ENCODE data around the gene TMEM86B.

The TMEM86B gene

GRCh38 chr19:55232986-55233385 lies 4.4 kb upstream of the TMEM86B start:
- Histone ChIP-seq H4K20me1 (ENCODE audit: control insufficient read depth, insufficient read depth, low read depth, low read length) (peaks cover 10% of the 10 kb centered on the region; the same call in 1 of the 2 replicates), H3K36me3 (ENCODE audit: control insufficient read depth, low read length) (peaks cover 88% of the 10 kb centered on the region), H3K4me3 (ENCODE audit: low read length) (no peak overlapping the region), H3K79me2 (ENCODE audit: control insufficient read depth, low read length) (peaks cover 21% of the 10 kb centered on the region), H3K9me3 (ENCODE audit: control insufficient read depth, insufficient read depth, low read length) (no peaks in the 10 kb centered on the region), H3F3A (ENCODE audit: control insufficient read depth, insufficient read depth) (0 out of 2 replicates have a peak, but pooled peaks cover 4% of the 10 kb centered on the region), H3K4me1 (ENCODE audit: control insufficient read depth, low read length) (no peaks in the 10 kb centered on the region), H3K27ac (ENCODE audit: low read depth, low read length) (no peak overlapping the region), H3K9me2 (replicated peaks; ENCODE audit: control insufficient read depth, low read length) (no peaks in the 10 kb centered on the region), H3K4me2 (ENCODE audit: low read length) (no peak overlapping the region), H3K27me3 (ENCODE audit: control insufficient read depth, low read length) (no peaks in the 10 kb centered on the region)
- no peak for TF ChIP-seq EZH2phosphoT487 (IDR thresholded peaks at IDR 0.05; ENCODE audit: borderline replicate concordance, low read length)
- no peak for TF ChIP-seq CTCF (IDR thresholded peaks at IDR 0.05; ENCODE audit: low read depth, low read length, poor library complexity, severe bottlenecking)

GRCh38 chr19:55232286-55232602 lies 3.7 kb upstream of the TMEM86B start:
- H3K27me3 ChIP-seq (ENCODE audit: control insufficient read depth, low read length), result no peaks in the 10 kb centered on the region
- H3K36me3 ChIP-seq (ENCODE audit: control insufficient read depth, low read length), result peaks cover 88% of the 10 kb centered on the region
- H4K20me1 ChIP-seq (ENCODE audit: control insufficient read depth, insufficient read depth, low read depth, low read length), result peaks cover 10% of the 10 kb centered on the region; the same call in 1 of the 2 replicates
- H3K27ac ChIP-seq (ENCODE audit: low read depth, low read length), result no peak overlapping the region
- no peaks in the 10 kb centered on the region for H3K9me2 ChIP-seq (replicated peaks; ENCODE audit: control insufficient read depth, low read length)
- no peak for TF ChIP-seq CTCF (IDR thresholded peaks at IDR 0.05; ENCODE audit: low read depth, low read length, poor library complexity, severe bottlenecking)
- TF ChIP-seq EZH2phosphoT487 (IDR thresholded peaks at IDR 0.05; ENCODE audit: borderline replicate concordance, low read length), result no peak
- H3F3A ChIP-seq (ENCODE audit: control insufficient read depth, insufficient read depth), result 0 out of 2 replicates have a peak, but pooled peaks cover 4% of the 10 kb centered on the region
- H3K4me3 ChIP-seq (ENCODE audit: low read length), result no peak overlapping the region
- peaks cover 20% of the 10 kb centered on the region for H3K79me2 ChIP-seq (ENCODE audit: control insufficient read depth, low read length)
- H3K9me3 ChIP-seq (ENCODE audit: control insufficient read depth, insufficient read depth, low read length), result no peaks in the 10 kb centered on the region
- H3K4me1 ChIP-seq (ENCODE audit: control insufficient read depth, low read length), result no peaks in the 10 kb centered on the region
- H3K4me2 ChIP-seq (ENCODE audit: low read length), result no peak overlapping the region

GRCh38 chr19:55231391-55232285 lies 3.1 kb upstream of the TMEM86B start:
- Histone ChIP-seq H3K9me3 (ENCODE audit: control insufficient read depth, insufficient read depth, low read length) (no peaks in the 10 kb centered on the region), H3K27ac (ENCODE audit: low read depth, low read length) (no peak overlapping the region), H3F3A (ENCODE audit: control insufficient read depth, insufficient read depth) (0 out of 2 replicates have a peak, but pooled peaks cover 4% of the 10 kb centered on the region), H3K79me2 (ENCODE audit: control insufficient read depth, low read length) (peaks cover 16% of the 10 kb centered on the region), H4K20me1 (ENCODE audit: control insufficient read depth, insufficient read depth, low read depth, low read length) (peaks cover 7% of the 10 kb centered on the region; the same call in 1 of the 2 replicates), H3K4me3 (ENCODE audit: low read length) (no peak overlapping the region), H3K4me2 (ENCODE audit: low read length) (no peak overlapping the region), H3K36me3 (ENCODE audit: control insufficient read depth, low read length) (peaks cover 88% of the 10 kb centered on the region), H3K27me3 (ENCODE audit: control insufficient read depth, low read length) (no peaks in the 10 kb centered on the region), H3K4me1 (ENCODE audit: control insufficient read depth, low read length) (no peaks in the 10 kb centered on the region), H3K9me2 (replicated peaks; ENCODE audit: control insufficient read depth, low read length) (no peaks in the 10 kb centered on the region)
- TF ChIP-seq EZH2phosphoT487 (IDR thresholded peaks at IDR 0.05; ENCODE audit: borderline replicate concordance, low read length) (no peak), CTCF (IDR thresholded peaks at IDR 0.05; ENCODE audit: low read depth, low read length, poor library complexity, severe bottlenecking) (no peak)
